Measurements from ENCODE around the gene PPP1R14D. TPM values are rescaled to one million over a fixed set of nuclear protein-coding genes. Genes with fewer than 3 reads are reported as not detected.

The PPP1R14D gene
- total RNA-seq, 2 experiments from 2014 or later = not detected

- intact Hi-C loops (cut with micrococcal nuclease; ENCODE audit: unreplicated experiment) = no loop called here
- no peaks in the 10 kb centered on the region for H4K20me1 ChIP-seq (ENCODE audit: insufficient read depth, low read length)
- H3K9me2 ChIP-seq (ENCODE audit: insufficient read depth, low read length) = no peaks in the 10 kb centered on the region
- no peak overlapping the region for H3K4me2 ChIP-seq (ENCODE audit: low read length)
- H3K27ac ChIP-seq (ENCODE audit: low read depth, low read length, poor library complexity, severe bottlenecking) = no peak overlapping the region
- DNase-seq (ENCODE audit: low spot score) = no peak
- H3K4me3 ChIP-seq (ENCODE audit: low read depth, low read length, poor library complexity, severe bottlenecking) = no peak overlapping the region
- ChIA-PET POLR2A (interaction anchor here (0.6 to 0.7 kb wide), 2 partner anchors 58 to 1358 kb away, joined by 3 to 6 read pairs; no protein-coding TSS in a partner anchor), CTCF (ENCODE audit: unreplicated experiment) (no interaction called here)
- H2AFZ ChIP-seq (ENCODE audit: low read length) = no peak overlapping the region
- H3K4me1 ChIP-seq (ENCODE audit: insufficient read depth, low read length, poor library complexity, severe bottlenecking) = peaks cover 14% of the 10 kb centered on the region
- H3K9me3 ChIP-seq (ENCODE audit: low read length) = no peaks in the 10 kb centered on the region
- H3K79me2 ChIP-seq (ENCODE audit: insufficient read depth, low read depth, low read length) = peaks cover 16% of the 10 kb centered on the region; the same call in 1 of the 2 replicates
- H3K36me3 ChIP-seq (ENCODE audit: insufficient read depth, low read length) = no peaks in the 10 kb centered on the region
- no TSS peak for BruUV-seq (replicated peaks)
- no peak for TF ChIP-seq EZH2phosphoT487 (IDR thresholded peaks at IDR 0.05; ENCODE audit: borderline replicate concordance, low read depth, low read length)
- TF ChIP-seq CTCF (conservative IDR thresholded peaks at IDR 0.05; ENCODE audit: low read length) = peak; percentile 55
Observed at GRCh38 chr15:40803688-40804087, 24.8 kb downstream of the PPP1R14D start.

- no peak overlapping the region for H3K4me3 ChIP-seq (ENCODE audit: low read depth, low read length, poor library complexity, severe bottlenecking)
- TF ChIP-seq CTCF (conservative IDR thresholded peaks at IDR 0.05; ENCODE audit: low read length) (no peak), EZH2phosphoT487 (IDR thresholded peaks at IDR 0.05; ENCODE audit: borderline replicate concordance, low read depth, low read length) (no peak)
- peaks cover 8% of the 10 kb centered on the region for H3K4me1 ChIP-seq (ENCODE audit: insufficient read depth, low read length, poor library complexity, severe bottlenecking)
- H3K4me2 ChIP-seq (ENCODE audit: low read length) = no peak overlapping the region
- no peaks in the 10 kb centered on the region for H3K9me2 ChIP-seq (ENCODE audit: insufficient read depth, low read length)
- ChIA-PET CTCF (ENCODE audit: unreplicated experiment) (no interaction called here), POLR2A (interaction anchor here (0.6 to 0.7 kb wide), 3 partner anchors 15 to 57 kb away, joined by 3 to 6 read pairs (median 3); no protein-coding TSS in a partner anchor)
- no TSS peak for BruUV-seq (replicated peaks)
- H3K79me2 ChIP-seq (ENCODE audit: insufficient read depth, low read depth, low read length) = peaks cover 14% of the 10 kb centered on the region; the same call in 1 of the 2 replicates
- H3K9me3 ChIP-seq (ENCODE audit: low read length) = no peaks in the 10 kb centered on the region
- H3K36me3 ChIP-seq (ENCODE audit: insufficient read depth, low read length) = no peaks in the 10 kb centered on the region
- no peaks in the 10 kb centered on the region for H4K20me1 ChIP-seq (ENCODE audit: insufficient read depth, low read length)
- DNase-seq (ENCODE audit: low spot score) = no peak
- no peak overlapping the region for H2AFZ ChIP-seq (ENCODE audit: low read length)
- intact Hi-C loops (cut with micrococcal nuclease; ENCODE audit: unreplicated experiment) = no loop called here
- no peak overlapping the region for H3K27ac ChIP-seq (ENCODE audit: low read depth, low read length, poor library complexity, severe bottlenecking)
Observed at GRCh38 chr15:40803076-40803475, 25.4 kb downstream of the PPP1R14D start.

- no peak overlapping the region for H3K4me3 ChIP-seq (ENCODE audit: low read depth, low read length, poor library complexity, severe bottlenecking)
- H3K9me3 ChIP-seq (ENCODE audit: low read length) = no peaks in the 10 kb centered on the region
- POLR2A ChIA-PET = interaction anchor here (1.4 kb wide), 1 partner anchor 14 kb away, joined by 4 read pairs; no protein-coding TSS in a partner anchor
- H3K9me2 ChIP-seq (ENCODE audit: insufficient read depth, low read length) = no peaks in the 10 kb centered on the region
- H2AFZ ChIP-seq (ENCODE audit: low read length) = no peak overlapping the region
- intact Hi-C loops (cut with micrococcal nuclease; ENCODE audit: unreplicated experiment) = no loop called here
- no peaks in the 10 kb centered on the region for H3K36me3 ChIP-seq (ENCODE audit: insufficient read depth, low read length)
- no peak for TF ChIP-seq CTCF (conservative IDR thresholded peaks at IDR 0.05; ENCODE audit: low read length)
- TF ChIP-seq EZH2phosphoT487 (IDR thresholded peaks at IDR 0.05; ENCODE audit: borderline replicate concordance, low read depth, low read length) = no peak
- no peaks in the 10 kb centered on the region for H3K4me1 ChIP-seq (ENCODE audit: insufficient read depth, low read length, poor library complexity, severe bottlenecking)
- no peak overlapping the region for H3K27ac ChIP-seq (ENCODE audit: low read depth, low read length, poor library complexity, severe bottlenecking)
- no peaks in the 10 kb centered on the region for H4K20me1 ChIP-seq (ENCODE audit: insufficient read depth, low read length)
- DNase-seq (ENCODE audit: low spot score) = no peak
- H3K4me2 ChIP-seq (ENCODE audit: low read length) = no peak overlapping the region
- H3K79me2 ChIP-seq (ENCODE audit: insufficient read depth, low read depth, low read length) = no peaks in the 10 kb centered on the region
- CTCF ChIA-PET (ENCODE audit: unreplicated experiment) = no interaction called here
- no TSS peak for BruUV-seq (replicated peaks)
Observed at GRCh38 chr15:40799523-40799922, 29.0 kb downstream of the PPP1R14D start.

All from OCI-LY7 (cell line).